Left lung (tissue), 10 donors: ENCODE results near the gene DLST. TPM values are rescaled to one million over a fixed set of nuclear protein-coding genes. Genes with fewer than 3 reads are reported as not detected.

Experiments
- ATAC-seq: fragments of 200-7000 bp; cut with Tn5 transposase; one replicate; pipeline ENCODE4 v1.9.1; 2020; ENCODE audit warnings: moderate library complexity
- DNase-seq, 4 donors: peaks; one replicate each; pipeline ENCODE4 v3.0.0-alpha.2; 2013 to 2020
- H3K27ac ChIP-seq, 2 donors: fragments of 200-600 bp; sonication (generic) in 1 of 2; one replicate each; pipeline versions ENCODE4 v1.5.0 to v1.8.0; 2020 to 2021
- H3K27me3 ChIP-seq, 2 donors: fragments of 200-600 bp; sonication (generic) in 1 of 2; one replicate each; pipeline versions ENCODE4 v1.5.0 to v1.8.0; 2020 to 2021
- H3K36me3 ChIP-seq, 2 donors: fragments of 200-600 bp; sonication (generic) in 1 of 2; one replicate each; pipeline versions ENCODE4 v1.5.0 to v1.8.0; 2020 to 2021
- H3K4me1 ChIP-seq, 2 donors: fragments of 200-600 bp; one replicate each; pipeline ENCODE4 v1.8.0; 2021
- H3K4me3 ChIP-seq, 2 donors: fragments of 200-600 bp; sonication (generic) in 1 of 2; one replicate each; pipeline versions ENCODE4 v1.5.0 to v1.8.0; 2020 to 2021; ENCODE audit warnings: mild to moderate bottlenecking in 1 of 2
- H3K9me3 ChIP-seq, 2 donors: fragments of 200-600 bp; sonication (generic) in 1 of 2; one replicate each; pipeline versions ENCODE4 v1.5.0 to v1.8.0; 2020 to 2021
- CTCF ChIP-seq, 2 donors: fragments of 200-600 bp; sonication (generic) in 1 of 2; IDR thresholded peaks; one replicate each; pipeline versions ENCODE4 v1.5.0 to v1.8.0; 2021; ENCODE audit warnings: antibody characterized with exemption in 2 of 2
- intact Hi-C, 2 donors: fragments of 100-400 bp; cut with DNase I; formaldehyde crosslinking; loops; one replicate each; pipeline versions ENCODE4 v1.11.2 to v1.14.2; 2022
- polyA plus RNA-seq, 6 donors: library from polyadenylated mRNA; unstranded; fragments of 120-200 nt; gene quantifications; one replicate each; pipeline ENCODE4 v1.2.1, GENCODE V29; 2013; ENCODE audit not compliant: insufficient read length in 6 of 6
- total RNA-seq, 2 donors: library from RNA; stranded (reverse); fragmentation: NEBNext Ultra II Directional; extraction: Animal tissue kit (Norgen Biotek cat#: 25700); gene quantifications; one replicate each; pipeline ENCODE4 v1.2.1, GENCODE V29; 2021
- donor health status: DM: no; HTN: yes; CAD: no.
- donor health status: DM: no; HTN: no; CAD: no.

DLST gene
- total and polyA plus RNA-seq, 8 donors = 88.3 to 104 (median 96.3) TPM

- ATAC-seq (peak; percentile 71), DNase-seq (peak in 3 of 4 donors; percentile 59 to 92 (median 70))
- no peak overlapping the region for H3K4me3 ChIP-seq
- no peaks in the 10 kb centered on the region for H3K9me3 ChIP-seq
- no peaks in the 10 kb centered on the region for H3K27me3 ChIP-seq
- peaks cover 0 to 7% of the 10 kb centered on the region in 2 donors for H3K4me1 ChIP-seq
- H3K27ac ChIP-seq = no peak overlapping the region
- intact Hi-C loops = loop anchor here in 1 of 2 donors (5.0 kb wide), 1 partner anchor 43 kb away; no protein-coding TSS in a partner anchor
- H3K36me3 ChIP-seq = peaks cover 0 to 57% of the 10 kb centered on the region in 2 donors
- TF ChIP-seq CTCF (IDR thresholded peaks at IDR 0.05) = peak; percentile 89 to 94
These were observed 24.0 kb downstream of the DLST start for GRCh38 chr14:74905595-74906142.

- ATAC-seq (no peak), DNase-seq (no peak)
- H3K9me3 ChIP-seq = no peaks in the 10 kb centered on the region
- H3K36me3 ChIP-seq = peaks cover 0 to 44% of the 10 kb centered on the region in 2 donors
- no peaks in the 10 kb centered on the region for H3K27me3 ChIP-seq
- H3K4me3 ChIP-seq = no peak overlapping the region
- H3K27ac ChIP-seq = no peak overlapping the region
- no peak for TF ChIP-seq CTCF (IDR thresholded peaks at IDR 0.05)
- intact Hi-C loops = loop anchor here in 1 of 2 donors (5.0 kb wide), 1 partner anchor 45 kb away; no protein-coding TSS in a partner anchor
- H3K4me1 ChIP-seq = peaks cover 0 to 7% of the 10 kb centered on the region in 2 donors
These were observed 25.3 kb downstream of the DLST start for GRCh38 chr14:74906925-74907521.

- no peak for TF ChIP-seq CTCF (IDR thresholded peaks at IDR 0.05)
- Histone ChIP-seq H3K36me3 (peaks cover 0 to 36% of the 10 kb centered on the region in 2 donors), H3K4me3 (no peak overlapping the region), H3K27ac (no peak overlapping the region), H3K4me1 (peaks cover 0 to 7% of the 10 kb centered on the region in 2 donors), H3K27me3 (no peaks in the 10 kb centered on the region), H3K9me3 (no peaks in the 10 kb centered on the region)
- DNase-seq (no peak), ATAC-seq (no peak)
- intact Hi-C loops = loop anchor here in 1 of 2 donors (5.0 kb wide), 1 partner anchor 45 kb away; no protein-coding TSS in a partner anchor
These were observed 26.0 kb downstream of the DLST start for GRCh38 chr14:74907744-74908143.

- Histone ChIP-seq H3K4me3 (no peak overlapping the region), H3K27ac (no peak overlapping the region), H3K4me1 (peaks cover 0 to 7% of the 10 kb centered on the region in 2 donors), H3K36me3 (peaks cover 0 to 25% of the 10 kb centered on the region in 2 donors), H3K27me3 (no peaks in the 10 kb centered on the region), H3K9me3 (no peaks in the 10 kb centered on the region)
- intact Hi-C loops = loop anchor here in 1 of 2 donors (5.0 kb wide), 1 partner anchor 47 kb away; no protein-coding TSS in a partner anchor
- DNase-seq (no peak), ATAC-seq (no peak)
- TF ChIP-seq CTCF (IDR thresholded peaks at IDR 0.05) = no peak
These were observed 27.2 kb downstream of the DLST start for GRCh38 chr14:74908861-74909341.

- no peak overlapping the region for H3K4me3 ChIP-seq
- no peak for DNase-seq
- H3K27me3 ChIP-seq = no peaks in the 10 kb centered on the region
- no peak for TF ChIP-seq CTCF (IDR thresholded peaks at IDR 0.05)
- H3K4me1 ChIP-seq = peaks cover 0 to 7% of the 10 kb centered on the region in 2 donors
- ATAC-seq = no peak
- intact Hi-C loops = loop anchor here in 1 of 2 donors (5.0 kb wide), 1 partner anchor 47 kb away; no protein-coding TSS in a partner anchor
- peaks cover 0 to 19% of the 10 kb centered on the region in 2 donors for H3K36me3 ChIP-seq
- no peaks in the 10 kb centered on the region for H3K9me3 ChIP-seq
- H3K27ac ChIP-seq = no peak overlapping the region
These were observed 27.8 kb downstream of the DLST start for GRCh38 chr14:74909501-74909900.
